K562 (cell line): ENCODE measurements around the gene BCAS4. TPM values are rescaled to one million over a fixed set of nuclear protein-coding genes. Genes with fewer than 3 reads are reported as not detected.

Experiments
- ATAC-seq: fragments of 200-7000 bp; cut with Tn5 transposase; 3 replicates; pipeline ENCODE4 v1.9.1; 2020; ENCODE audit warnings: moderate library complexity
- BruUV-seq: library from RNA; stranded (reverse); fragments of 400-500 nt; replicated peaks from 2 replicates; lab custom pipeline; 2021; lab: Mats Ljungman, UMichigan
- CTCF ChIA-PET: fragments of 300-600 bp; formaldehyde crosslinking; extraction: SDS; loops from one replicate; lab custom pipeline; 2021; ENCODE audit warnings: low intra/inter-chr PET ratio; lab: Yijun Ruan, JAX
- POLR2A ChIA-PET: fragments of 300-600, 350-650 bp; sonication (Branson Sonifier 250); formaldehyde crosslinking; extraction: SDS; loops from one replicate; lab custom pipeline; 2021; ENCODE audit warnings: antibody characterized with exemption, inconsistent platforms; lab: Yijun Ruan, JAX
- DNase-seq, 4 experiments: peaks; one replicate each; pipeline versions ENCODE4 v3.0.0 to v3.0.0-alpha.2; 2011 to 2018; ENCODE audit warnings: low spot score in 3 of 4, mixed read lengths in 3 of 4; ENCODE audit errors: extremely low read depth in 1 of 4
- FAIRE-seq: peaks from 2 replicates; lab custom pipeline; 2011; peaks lifted over from hg19 to GRCh38; lab: Jason Lieb, UNC
- H2AFZ ChIP-seq: 2 replicates; pipeline ENCODE4 v1.6.0; 2011; ENCODE audit warnings: low read depth, low read length, control low read depth, inconsistent platforms
- H3K27ac ChIP-seq: fragments of 200-600 bp; 3 replicates; pipeline ENCODE4 v1.8.0; 2011; ENCODE audit warnings: low read depth, mild to moderate bottlenecking, control low read depth, inconsistent platforms, low read length, moderate library complexity, mixed read lengths; ENCODE audit errors: extremely low read depth
- H3K27me3 ChIP-seq, 2 experiments: fragments of 300-600 bp in 1 of 2; 2 replicates in 1 of 2; 3 replicates in 1 of 2; pipeline versions ENCODE4 v1.6.0 to v1.8.0; 2011; ENCODE audit warnings: inconsistent platforms in 2 of 2, low read length in 2 of 2, mild to moderate bottlenecking in 1 of 2, mixed read lengths in 1 of 2, moderate library complexity in 1 of 2; ENCODE audit not compliant: control insufficient read depth in 2 of 2, insufficient read depth in 2 of 2
- H3K36me3 ChIP-seq: fragments of 300-600 bp; 3 replicates; pipeline ENCODE4 v1.8.0; 2011; ENCODE audit warnings: mild to moderate bottlenecking, low read length, inconsistent platforms; ENCODE audit not compliant: control insufficient read depth, insufficient read depth
- H3K4me1 ChIP-seq, 2 experiments: fragments of 200-600 bp in 1 of 2; replicated peaks in 1 of 2; 2 replicates in 1 of 2; 3 replicates in 1 of 2; pipeline versions ENCODE4 v1.5.1 to v1.8.0; 2011; ENCODE audit warnings: inconsistent platforms in 2 of 2, low read length in 2 of 2, mild to moderate bottlenecking in 1 of 2, mixed read lengths in 1 of 2, moderate library complexity in 1 of 2; ENCODE audit not compliant: control insufficient read depth in 2 of 2, insufficient read depth in 2 of 2
- H3K4me2 ChIP-seq: 2 replicates; pipeline ENCODE4 v1.6.1; 2011; ENCODE audit warnings: low read length, control low read depth, inconsistent platforms, mixed read lengths; ENCODE audit not compliant: insufficient read depth
- H3K4me3 ChIP-seq: fragments of 200-600 bp; sonication (generic), shearing (Covaris generic); 2 replicates; pipeline ENCODE4 v1.5.1; 2016; ENCODE audit warnings: control low read depth, inconsistent platforms
- H3K79me2 ChIP-seq: fragments of 200-600 bp; 3 replicates; pipeline ENCODE4 v1.8.0; 2011; ENCODE audit warnings: low read length, inconsistent platforms; ENCODE audit not compliant: control insufficient read depth, insufficient read depth
- H3K9ac ChIP-seq, 2 experiments: 2 replicates each; pipeline versions ENCODE4 v1.6.0 to v1.6.1; 2011; ENCODE audit warnings: low read depth in 2 of 2, low read length in 2 of 2, control low read depth in 1 of 2, inconsistent platforms in 1 of 2, mild to moderate bottlenecking in 1 of 2, mixed read lengths in 1 of 2; ENCODE audit not compliant: insufficient read depth in 1 of 2
- H3K9me1 ChIP-seq: one replicate; pipeline ENCODE4 v1.6.0; 2011; ENCODE audit warnings: inconsistent platforms, mild to moderate bottlenecking, low read length, moderate library complexity; ENCODE audit not compliant: control insufficient read depth, insufficient read depth
- H3K9me3 ChIP-seq: replicated peaks from 2 replicates; pipeline ENCODE4 v1.5.1; 2011; ENCODE audit warnings: low read depth, low read length, inconsistent platforms; ENCODE audit not compliant: control insufficient read depth, insufficient read depth
- H4K20me1 ChIP-seq: replicated peaks from 2 replicates; pipeline ENCODE4 v1.6.1; 2011; ENCODE audit warnings: low read length, inconsistent platforms, mixed read lengths; ENCODE audit not compliant: control insufficient read depth, insufficient read depth
- ATF1 ChIP-seq, 2 experiments: fragments of 450-650 bp in 1 of 2; IDR thresholded peaks; 2 replicates each; pipeline ENCODE4 v1.6.1; 2016; ENCODE audit warnings: missing compliant biosample characterization in 1 of 2, missing genetic modification characterization in 1 of 2
- CBFA2T3 ChIP-seq: fragments of 450-650 bp; IDR thresholded peaks from 2 replicates; pipeline ENCODE4 v1.6.1; 2017
- E2F3 ChIP-seq: fragments of 250-450 bp; sonication (Bioruptor Pico); IDR thresholded peaks from 2 replicates; pipeline ENCODE4 v1.4.0; 2020; ENCODE audit warnings: mild to moderate bottlenecking
- FOXA3 ChIP-seq, 2 experiments: fragments of 450-650 bp in 1 of 2; sonication (generic) in 1 of 2; formaldehyde crosslinking; IDR thresholded peaks in 1 of 2; conservative IDR thresholded peaks in 1 of 2; 2 replicates each; pipeline versions ENCODE4 v1.4.0 to v1.8.0; 2020 to 2022; ENCODE audit warnings: mild to moderate bottlenecking in 2 of 2, missing genetic modification reagents in 1 of 2
- MAFK ChIP-seq: IDR thresholded peaks from 2 replicates; pipeline ENCODE4 v1.6.1; 2011; ENCODE audit warnings: low read length, improper control_type of control experiment
- MTF1 ChIP-seq: fragments of 250-450 bp; sonication (Bioruptor Pico); IDR thresholded peaks from 2 replicates; pipeline ENCODE4 v1.9.0; 2021; ENCODE audit warnings: moderate library complexity, mild to moderate bottlenecking, inconsistent platforms, borderline replicate concordance
- PHB2 ChIP-seq: fragments of 450-650 bp; IDR thresholded peaks from 2 replicates; pipeline ENCODE4 v1.6.1; 2017; ENCODE audit warnings: low read depth
- POU5F1 ChIP-seq: fragments of 150-350 bp; IDR thresholded peaks from 2 replicates; pipeline ENCODE4 v1.6.1; 2014; ENCODE audit warnings: borderline replicate concordance, low read length, low read depth, mild to moderate bottlenecking; ENCODE audit not compliant: partially characterized antibody
- SNAPC5 ChIP-seq: fragments of 250-450 bp; sonication (Bioruptor Pico); IDR thresholded peaks from 2 replicates; pipeline ENCODE4 v1.8.0; 2021; ENCODE audit warnings: moderate library complexity, mild to moderate bottlenecking, inconsistent platforms
- THRB ChIP-seq: fragments of 450-650 bp; formaldehyde crosslinking; conservative IDR thresholded peaks from 2 replicates; pipeline ENCODE4 v1.4.0; 2022; ENCODE audit warnings: mild to moderate bottlenecking, missing genetic modification characterization
- ZBTB34 ChIP-seq: fragments of 250-450 bp; sonication (Bioruptor Pico); IDR thresholded peaks from 2 replicates; pipeline ENCODE4 v1.8.0; 2021; ENCODE audit warnings: mild to moderate bottlenecking, moderate library complexity
- ZKSCAN1 ChIP-seq: fragments of 150-350 bp; IDR thresholded peaks from 2 replicates; pipeline ENCODE4 v1.6.1; 2016; ENCODE audit warnings: low read depth, low read length
- ZNF232 ChIP-seq: sonication (generic); formaldehyde crosslinking; IDR thresholded peaks from 2 replicates; pipeline ENCODE4 v1.8.0; 2022; ENCODE audit warnings: mild to moderate bottlenecking, missing genetic modification reagents
- ZNF561 ChIP-seq: fragments of 450-650 bp; formaldehyde crosslinking; conservative IDR thresholded peaks from 2 replicates; pipeline ENCODE4 v1.4.0; 2020; ENCODE audit warnings: mild to moderate bottlenecking, moderate library complexity
- WGBS: fragments of 100-300 bp; shearing (Covaris generic); methylation state at CpG from one replicate; pipeline ENCODE4 v1.1.6; 2016; ENCODE audit warnings: low coverage, mixed read lengths; ENCODE audit not compliant: insufficient coverage; ENCODE audit errors: missing lambda C conversion rate; 5-methylcytosine and 5-hydroxymethylcytosine counted together
- in situ Hi-C: fragments of 300-500 bp; cut with MboI; formaldehyde crosslinking; loops from 4 replicates; pipeline ENCODE4 v1.15.0; 2018; ENCODE audit warnings: inconsistent platforms, mixed read lengths
- intact Hi-C: fragments of 100-400 bp; cut with micrococcal nuclease; formaldehyde crosslinking; loops from 2 replicates; pipeline ENCODE4 v1.14.2; 2022
- polyA plus RNA-seq, 8 experiments: library from polyadenylated mRNA; depleted of rRNA in 4 of 8; stranded (reverse) in 5 of 8; unstranded in 3 of 8; fragments of >200 nt; fragmentation: Nextera tagmentation in 2 of 8; fragmentation: Illumina TruSeq in 1 of 8; extraction: Ambion mirVana in 2 of 8; extraction: Trizol in 1 of 8; gene quantifications; 2 replicates each; pipeline versions ENCODE4 v1.2.1 to v1.2.3, GENCODE V29; 2011 to 2014; ENCODE audit warnings: inconsistent platforms in 1 of 8, missing spikeins in 1 of 8
- total RNA-seq, 7 experiments: library from RNA; depleted of rRNA in 6 of 7; stranded (reverse); fragments of >200 nt in 6 of 7; fragmentation: Illumina TruSeq in 2 of 7; extraction: Trizol in 2 of 7; gene quantifications; 2 replicates each; pipeline versions ENCODE4 v1.2.1 to v1.2.3, GENCODE V29; 2011 to 2021; ENCODE audit warnings: low replicate concordance in 1 of 7

Gene BCAS4
- total and polyA plus RNA-seq, 9 of the 15 experiments (the other 6 are each of a cell fraction or from before 2014, with no cell fraction given): 0.15 to 2.3 (median 0.47) TPM

- FAIRE-seq (no peak), DNase-seq (no peak), ATAC-seq (no peak)
- Histone ChIP-seq H3K9me1 (no peaks in the 10 kb centered on the region), H3K4me3 (no peak overlapping the region), H4K20me1 (peaks cover 55% of the 10 kb centered on the region), H3K36me3 (peaks cover 80% of the 10 kb centered on the region), H3K4me2 (no peak overlapping the region), H3K4me1 (peaks cover 7 to 43% of the 10 kb centered on the region in 2 experiments), H3K27ac (no peak overlapping the region), H3K27me3 (no peaks in the 10 kb centered on the region), H2AFZ (no peak overlapping the region), H3K79me2 (peaks cover 98% of the 10 kb centered on the region), H3K9me3 (no peaks in the 10 kb centered on the region), H3K9ac (no peak overlapping the region)
- 56% methylated on average over 3 of the region's 3 CpGs for WGBS
- POLR2A ChIA-PET: interaction anchor here (0.5 to 3.8 kb wide), 8 partner anchors 9 to 641 kb away, joined by 3 to 30 read pairs (median 4); partner anchors contain the start of genes DPM1 and MOCS3
- in situ Hi-C loops (no loop called here), intact Hi-C loops (no loop called here)
- TF ChIP-seq ZKSCAN1: no peak
- peak; percentile 16; the same call in 1 of the 2 replicates for TF ChIP-seq CBFA2T3
- CTCF ChIA-PET: no interaction called here
- no TSS peak for BruUV-seq
These were observed 120.6 kb downstream of the BCAS4 start for GRCh38 chr20:50915424-50915823.

- peaks cover 80% of the 10 kb centered on the region for H3K36me3 ChIP-seq
- no peaks in the 10 kb centered on the region for H3K9me3 ChIP-seq
- H3K4me1 ChIP-seq: peaks cover 7 to 48% of the 10 kb centered on the region in 2 experiments
- 30% methylated on average over 5 of the region's 5 CpGs for WGBS
- POLR2A ChIA-PET: interaction anchor here (0.7 to 3.8 kb wide), 7 partner anchors 8 to 240 kb away, joined by 3 to 30 read pairs (median 5); partner anchors contain the start of genes ADNP, DPM1 and MOCS3
- ATAC-seq (peak; percentile 73), DNase-seq (peak; percentile 27 to 50 (median 37)), FAIRE-seq (no peak)
- in situ Hi-C loops (no loop called here), intact Hi-C loops (no loop called here)
- BruUV-seq: no TSS peak
- no peaks in the 10 kb centered on the region for H3K27me3 ChIP-seq
- no peak overlapping the region for H3K9ac ChIP-seq
- no peak overlapping the region for H3K4me3 ChIP-seq
- no peak overlapping the region for H3K4me2 ChIP-seq
- no peak overlapping the region for H3K27ac ChIP-seq
- peaks cover 62% of the 10 kb centered on the region for H4K20me1 ChIP-seq
- H3K9me1 ChIP-seq: no peaks in the 10 kb centered on the region
- H2AFZ ChIP-seq: no peak overlapping the region
- CTCF ChIA-PET: no interaction called here
- peaks cover 98% of the 10 kb centered on the region for H3K79me2 ChIP-seq
- no peak for TF ChIP-seq ZNF232 (CRISPR knock-in tag)
- TF ChIP-seq THRB (CRISPR knock-in tag): no peak
- no peak for TF ChIP-seq POU5F1
- TF ChIP-seq ATF1 (CRISPR knock-in tag; IDR thresholded peaks at IDR 0.05): no peak
- TF ChIP-seq ATF1 (tag; IDR thresholded peaks at IDR 0.05): no peak
- TF ChIP-seq SNAPC5 (CRISPR knock-in tag): no peak
- no peak for TF ChIP-seq ZNF561 (CRISPR knock-in tag)
- TF ChIP-seq FOXA3 (CRISPR knock-in tag; conservative IDR thresholded peaks at IDR 0.05 in 1 of 2, IDR thresholded peaks at IDR 0.05 in 1 of 2): no peak
- TF ChIP-seq PHB2: no peak
- TF ChIP-seq E2F3: no peak
- no peak for TF ChIP-seq ZBTB34 (CRISPR knock-in tag)
- TF ChIP-seq MTF1 (CRISPR knock-in tag): no peak
- no peak for TF ChIP-seq MAFK
These were observed 121.4 kb downstream of the BCAS4 start for GRCh38 chr20:50916257-50916656.
